ENCODE data around the gene CDC73. TPM values are rescaled to one million over a fixed set of nuclear protein-coding genes. Genes with fewer than 3 reads are reported as not detected.

CDC73 gene
- 10 to 100 TPM; 71.8 to 76.5 TPM for total RNA-seq

DNA sequence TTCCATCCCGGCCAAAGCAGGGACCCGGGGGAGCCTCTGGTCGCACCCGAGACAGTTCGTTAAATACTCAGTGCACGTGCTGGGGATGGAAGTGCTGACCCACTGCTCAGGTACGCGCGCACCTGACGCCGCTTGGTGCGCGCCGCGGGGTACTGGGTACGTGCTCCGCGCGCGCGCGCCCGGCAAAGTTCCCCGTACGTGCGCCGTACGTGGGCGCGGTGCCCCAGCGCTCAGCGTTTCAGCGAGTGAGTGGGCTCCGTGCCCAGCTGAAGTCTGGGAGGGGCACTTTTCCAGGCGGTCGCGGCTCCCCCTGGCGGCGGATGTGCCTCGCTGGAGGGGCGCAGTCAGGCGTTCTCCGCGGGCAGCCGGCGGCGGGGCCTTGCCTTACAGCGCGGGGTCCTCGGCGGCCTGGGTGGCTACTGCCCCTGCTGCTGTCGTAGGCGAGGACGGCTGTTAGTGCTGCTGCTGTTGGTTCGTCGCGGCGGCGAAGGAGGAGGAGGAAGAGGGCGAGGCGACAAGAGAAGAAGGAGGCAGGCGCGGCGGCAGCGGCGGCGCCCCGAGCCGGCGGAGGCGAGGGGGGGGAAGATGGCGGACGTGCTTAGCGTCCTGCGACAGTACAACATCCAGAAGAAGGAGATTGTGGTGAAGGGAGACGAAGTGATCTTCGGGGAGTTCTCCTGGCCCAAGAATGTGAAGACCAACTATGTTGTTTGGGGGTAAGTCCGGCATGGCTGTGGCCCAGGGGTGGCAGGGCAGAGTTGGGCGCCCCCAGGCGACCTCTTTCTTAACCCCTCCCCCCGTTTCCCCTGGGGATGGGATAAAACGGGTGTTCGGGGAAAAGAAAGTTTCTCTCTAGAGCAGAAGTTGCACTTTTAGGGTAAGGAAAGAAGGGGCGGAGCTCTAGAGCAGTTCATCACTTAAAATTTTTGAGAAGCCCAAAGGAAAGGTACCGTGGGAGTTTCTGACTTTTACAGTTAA lies at the start of gene CDC73:
Gene CDC73 (plus strand): TSS at position 416 of the 978 bp plus-strand sequence. CDS start 170 bp downstream, at position 586.
- peak within 1 kb of the TSS; percentile 94 for H3K4me3 Mint-ChIP-seq
- peaks cover 6% of the 10 kb centered on the region for H3K36me3 Mint-ChIP-seq
- DNase-seq (ENCODE audit: low spot score) (peak; percentile 99), ATAC-seq (peak; percentile 98 to 99)
- peak within 1 kb of the TSS; percentile 80 to 88 for H3K27ac Mint-ChIP-seq
- peaks cover 0 to 3% of the 10 kb centered on the region in 2 donors for H3K27me3 Mint-ChIP-seq
- H3K9me3 Mint-ChIP-seq = no peaks in the 10 kb centered on the region
- H3K4me1 Mint-ChIP-seq (ENCODE audit: low read depth in 2 of 2) = peaks cover 22 to 52% of the 10 kb centered on the region in 2 donors

DNA sequence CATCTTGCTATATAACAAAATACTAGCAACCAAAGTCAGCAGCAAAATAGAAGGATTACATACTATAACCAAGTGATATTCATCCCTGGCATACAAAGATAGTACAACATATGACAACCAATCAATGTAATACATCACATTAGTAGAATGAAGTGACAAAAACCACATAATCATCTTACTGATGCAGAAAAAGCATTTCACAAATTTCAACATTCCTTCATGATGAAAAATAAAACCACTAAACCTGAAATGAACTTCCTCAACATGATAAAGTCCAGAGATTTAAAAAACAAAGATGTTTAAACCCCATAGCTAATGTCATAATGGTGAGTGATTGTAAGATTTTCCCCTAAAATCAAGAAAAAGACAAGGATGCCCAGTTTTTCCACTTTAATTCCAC lies 43.8 kb upstream of the CDC73 start:
- H3K27me3 Mint-ChIP-seq = no peaks in the 10 kb centered on the region

DNA sequence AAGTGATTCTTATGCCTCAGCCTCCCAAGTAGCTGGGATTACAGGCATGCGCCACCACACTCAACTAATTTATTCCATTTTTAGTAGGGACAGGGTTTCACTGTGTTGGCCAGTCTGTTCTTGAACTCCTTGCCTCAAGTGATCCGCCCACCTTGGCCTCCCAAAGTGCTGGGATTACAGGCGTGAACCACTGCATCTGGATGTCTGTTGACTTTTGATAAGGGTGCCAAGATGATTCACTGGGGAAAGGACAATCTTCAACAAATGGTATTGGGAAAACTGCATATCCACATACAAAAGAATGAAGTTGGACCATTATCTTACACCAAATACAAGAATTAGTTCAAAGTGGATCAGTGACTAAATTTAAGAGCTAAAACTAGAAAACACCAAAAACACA lies 42.6 kb upstream of the CDC73 start:
- H3K27me3 Mint-ChIP-seq = no peaks in the 10 kb centered on the region
- peaks cover 0 to 5% of the 10 kb centered on the region in 2 donors for H3K4me1 Mint-ChIP-seq (ENCODE audit: low read depth in 2 of 2)
- no peak overlapping the region for H3K27ac Mint-ChIP-seq
- no peak for DNase-seq (ENCODE audit: low spot score)
- ATAC-seq = no peak
- no peak overlapping the region for H3K4me3 Mint-ChIP-seq
- H3K36me3 Mint-ChIP-seq = peaks cover 15% of the 10 kb centered on the region
- no peaks in the 10 kb centered on the region for H3K9me3 Mint-ChIP-seq

More for the DNA sequence above, 43.8 kb upstream of the CDC73 start:
- Mint-ChIP-seq H3K36me3 (peaks cover 12% of the 10 kb centered on the region), H3K9me3 (no peaks in the 10 kb centered on the region), H3K4me3 (no peak overlapping the region), H3K27ac (peak overlapping the region in 1 of 2 donors; percentile 15), H3K4me1 (ENCODE audit: low read depth in 2 of 2) (peaks cover 0 to 5% of the 10 kb centered on the region in 2 donors)
- ATAC-seq (no peak), DNase-seq (ENCODE audit: low spot score) (no peak)

DNA sequence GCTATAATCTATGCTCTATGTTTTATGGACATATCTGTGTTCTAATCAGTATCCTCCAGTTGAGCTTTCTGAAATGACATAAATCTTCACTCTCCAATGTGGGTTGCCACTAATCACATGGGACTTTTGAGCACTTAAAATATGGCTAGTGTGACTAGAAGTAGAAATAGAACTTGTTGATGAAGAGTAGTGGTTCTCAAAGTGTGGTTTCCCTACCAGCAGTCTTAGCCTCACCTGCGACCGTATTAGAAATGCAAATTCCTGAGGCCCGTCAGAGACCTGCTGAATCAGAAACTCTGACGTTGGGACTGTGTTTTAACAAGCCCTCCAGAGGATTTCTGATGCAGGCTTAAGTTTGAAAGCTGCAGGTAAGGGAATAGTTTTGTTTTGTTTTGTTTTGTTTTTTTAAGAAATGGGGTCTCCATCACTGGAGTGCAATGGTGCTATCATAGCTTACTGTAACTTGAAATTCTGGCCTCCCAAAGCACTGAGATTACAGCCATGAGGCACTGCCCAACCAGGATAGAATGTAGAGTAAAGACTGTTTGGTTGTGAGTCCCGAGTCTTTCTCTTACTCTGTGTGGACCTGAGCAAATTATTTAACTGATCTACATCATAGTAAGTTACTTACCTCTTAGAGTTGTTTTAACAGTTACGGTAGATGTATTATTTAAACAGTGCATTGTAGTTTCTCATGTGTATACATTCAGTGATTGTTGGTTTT lies 38.3 kb upstream of the CDC73 start:
- Mint-ChIP-seq H3K9me3 (no peaks in the 10 kb centered on the region), H3K36me3 (peaks cover 16% of the 10 kb centered on the region)
- no peak for ATAC-seq

DNA sequence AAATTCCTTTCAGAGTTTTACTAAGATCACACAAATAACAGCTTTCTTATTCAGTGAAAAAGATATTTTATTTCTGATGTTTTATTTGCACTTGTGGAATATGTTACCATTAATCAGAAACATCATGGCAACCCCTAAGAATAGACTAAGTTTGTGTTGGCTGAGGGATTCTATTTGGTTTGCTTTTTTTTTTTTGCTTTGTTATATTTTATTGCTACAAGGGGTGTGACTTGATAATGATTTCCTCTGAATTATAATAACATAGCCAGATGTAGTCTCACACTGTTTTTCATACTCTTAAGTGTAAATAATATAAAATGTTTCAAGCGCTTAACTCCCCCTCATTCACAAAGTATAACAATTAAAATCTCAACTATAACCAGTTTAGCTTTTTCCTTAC lies 36.6 kb upstream of the CDC73 start:
- H3K27me3 Mint-ChIP-seq = no peaks in the 10 kb centered on the region
- peaks cover 13% of the 10 kb centered on the region for H3K36me3 Mint-ChIP-seq
- ATAC-seq = no peak
- no peak for DNase-seq (ENCODE audit: low spot score)
- no peak overlapping the region for H3K27ac Mint-ChIP-seq
- H3K4me1 Mint-ChIP-seq (ENCODE audit: low read depth in 2 of 2) = no peaks in the 10 kb centered on the region
- H3K4me3 Mint-ChIP-seq = no peak overlapping the region
- H3K9me3 Mint-ChIP-seq = no peaks in the 10 kb centered on the region

More for the DNA sequence above, 38.3 kb upstream of the CDC73 start:
- Mint-ChIP-seq H3K27me3 (no peaks in the 10 kb centered on the region), H3K4me1 (ENCODE audit: low read depth in 2 of 2) (no peaks in the 10 kb centered on the region), H3K27ac (no peak overlapping the region), H3K4me3 (no peak overlapping the region)
- DNase-seq (ENCODE audit: low spot score) = no peak

DNA sequence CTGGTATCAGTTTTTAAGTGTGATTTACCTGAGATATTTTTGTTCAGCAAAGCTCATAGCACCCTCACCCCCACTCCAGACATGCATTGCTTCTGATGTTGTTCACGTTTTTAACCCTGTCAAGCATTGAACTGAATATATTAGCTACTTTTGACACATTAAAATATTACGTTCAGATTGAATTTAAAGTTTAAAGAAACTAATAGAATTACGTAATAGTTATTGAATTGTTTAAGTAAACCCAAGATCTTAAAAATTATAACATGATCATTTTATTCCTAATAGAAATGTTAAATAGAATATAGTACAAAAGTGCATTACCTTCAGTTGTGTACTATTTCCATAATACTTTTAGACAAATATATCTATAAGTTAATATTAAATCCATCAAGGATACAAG lies 35.5 kb upstream of the CDC73 start:
- no peak for ATAC-seq
- Mint-ChIP-seq H3K27ac (no peak overlapping the region), H3K4me1 (ENCODE audit: low read depth in 2 of 2) (no peaks in the 10 kb centered on the region)

DNA sequence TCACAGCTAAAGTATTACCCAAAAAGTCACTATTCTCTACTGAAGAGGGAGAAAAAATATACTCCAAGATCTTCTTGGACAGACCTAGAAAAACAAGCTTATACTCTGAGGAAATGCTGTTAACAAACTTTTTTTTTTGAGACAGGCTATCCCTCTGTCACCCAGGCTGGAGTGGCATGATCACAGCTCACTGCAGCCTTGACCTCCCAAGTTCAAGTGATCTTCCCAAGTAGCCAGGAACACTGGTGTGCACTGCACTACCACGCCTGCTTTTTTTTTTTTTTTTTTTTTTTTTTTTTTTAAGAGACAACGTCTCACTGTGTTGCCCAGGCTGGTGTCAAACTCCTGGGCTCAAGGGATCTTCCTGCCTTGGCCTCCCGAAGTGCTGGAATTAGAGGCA lies 33.9 kb upstream of the CDC73 start:
- DNase-seq (ENCODE audit: low spot score) = no peak
- Mint-ChIP-seq H3K27me3 (no peaks in the 10 kb centered on the region), H3K4me1 (ENCODE audit: low read depth in 2 of 2) (no peaks in the 10 kb centered on the region), H3K36me3 (peaks cover 13% of the 10 kb centered on the region), H3K9me3 (no peaks in the 10 kb centered on the region), H3K4me3 (no peak overlapping the region), H3K27ac (no peak overlapping the region)
- no peak for ATAC-seq

More for the DNA sequence above, 35.5 kb upstream of the CDC73 start:
- no peak for DNase-seq (ENCODE audit: low spot score)
- no peaks in the 10 kb centered on the region for H3K9me3 Mint-ChIP-seq
- H3K4me3 Mint-ChIP-seq = no peak overlapping the region
- H3K36me3 Mint-ChIP-seq = peaks cover 13% of the 10 kb centered on the region
- no peaks in the 10 kb centered on the region for H3K27me3 Mint-ChIP-seq

DNA sequence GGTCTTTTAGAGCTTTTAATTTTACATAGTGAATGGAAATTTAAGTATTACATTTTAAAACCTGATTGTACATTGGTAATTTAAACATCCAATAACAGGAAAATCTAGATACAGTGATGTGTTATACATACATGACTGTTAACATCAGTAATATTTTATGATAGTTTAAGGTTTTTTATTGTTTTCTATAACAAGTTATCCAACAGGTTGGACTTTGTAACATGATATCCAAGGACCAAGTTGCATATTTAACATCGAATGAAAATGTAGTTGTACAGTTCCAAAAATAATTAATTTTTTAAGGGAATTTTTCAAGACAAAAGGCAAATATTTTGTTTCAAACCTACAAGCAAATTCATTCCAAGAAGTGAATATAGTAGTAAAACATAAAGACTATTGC lies 31.0 kb upstream of the CDC73 start:
- no peaks in the 10 kb centered on the region for H3K27me3 Mint-ChIP-seq
- no peaks in the 10 kb centered on the region for H3K9me3 Mint-ChIP-seq
- no peaks in the 10 kb centered on the region for H3K4me1 Mint-ChIP-seq (ENCODE audit: low read depth in 2 of 2)
- no peak overlapping the region for H3K27ac Mint-ChIP-seq
- DNase-seq (ENCODE audit: low spot score) (no peak), ATAC-seq (no peak)
- no peak overlapping the region for H3K4me3 Mint-ChIP-seq
- no peaks in the 10 kb centered on the region for H3K36me3 Mint-ChIP-seq

DNA sequence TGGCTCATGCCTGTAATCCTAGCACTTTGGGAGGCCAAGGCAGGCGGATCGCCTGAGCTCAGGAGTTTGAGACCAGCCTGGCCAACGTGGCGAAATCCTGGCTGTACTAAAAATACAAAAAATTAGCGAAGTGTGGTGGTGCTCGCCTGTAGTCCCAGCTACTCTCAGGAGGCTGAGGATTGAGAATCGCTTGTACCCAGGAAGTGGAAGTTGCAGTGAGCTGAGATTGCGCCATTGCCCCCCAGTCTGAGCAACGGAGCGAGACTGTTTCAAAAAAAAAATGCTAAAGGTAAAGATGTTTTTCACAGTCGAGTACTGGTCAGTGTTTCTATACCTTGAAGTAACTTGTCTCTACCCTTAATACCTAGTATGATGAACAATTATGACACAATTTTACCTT lies 27.7 kb upstream of the CDC73 start:
- Mint-ChIP-seq H3K36me3 (peaks cover 9% of the 10 kb centered on the region), H3K27ac (no peak overlapping the region), H3K4me1 (ENCODE audit: low read depth in 2 of 2) (no peaks in the 10 kb centered on the region), H3K9me3 (no peaks in the 10 kb centered on the region), H3K4me3 (no peak overlapping the region), H3K27me3 (no peaks in the 10 kb centered on the region)
- DNase-seq (ENCODE audit: low spot score) (no peak), ATAC-seq (no peak)

DNA sequence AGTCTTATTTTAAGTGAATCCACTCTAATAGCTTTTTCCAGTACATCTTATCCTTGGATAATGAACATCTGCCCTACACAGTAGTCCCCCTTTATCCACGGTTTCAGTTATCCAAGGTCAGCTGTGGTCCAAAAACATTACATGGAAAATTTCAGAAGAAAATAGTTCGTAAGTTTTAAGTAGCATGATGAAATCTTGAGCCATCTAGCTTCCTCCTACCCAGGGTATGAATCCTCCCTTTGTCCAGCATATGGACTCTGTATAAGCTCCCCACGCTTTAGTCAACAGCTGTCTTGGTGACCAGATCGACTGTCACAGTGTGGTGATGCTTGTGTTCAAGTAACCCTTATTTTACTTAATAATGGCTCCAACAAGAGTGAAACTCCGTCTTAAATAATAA lies 19.2 kb upstream of the CDC73 start:
- ATAC-seq = no peak
- H3K4me1 Mint-ChIP-seq (ENCODE audit: low read depth in 2 of 2) = peaks cover 15 to 23% of the 10 kb centered on the region in 2 donors
- DNase-seq (ENCODE audit: low spot score) = no peak
- H3K27me3 Mint-ChIP-seq = no peaks in the 10 kb centered on the region
- H3K36me3 Mint-ChIP-seq = no peaks in the 10 kb centered on the region
- peak overlapping the region in 1 of 2 donors; percentile 68 for H3K27ac Mint-ChIP-seq
- H3K4me3 Mint-ChIP-seq = peak overlapping the region; percentile 91
- H3K9me3 Mint-ChIP-seq = no peaks in the 10 kb centered on the region

DNA sequence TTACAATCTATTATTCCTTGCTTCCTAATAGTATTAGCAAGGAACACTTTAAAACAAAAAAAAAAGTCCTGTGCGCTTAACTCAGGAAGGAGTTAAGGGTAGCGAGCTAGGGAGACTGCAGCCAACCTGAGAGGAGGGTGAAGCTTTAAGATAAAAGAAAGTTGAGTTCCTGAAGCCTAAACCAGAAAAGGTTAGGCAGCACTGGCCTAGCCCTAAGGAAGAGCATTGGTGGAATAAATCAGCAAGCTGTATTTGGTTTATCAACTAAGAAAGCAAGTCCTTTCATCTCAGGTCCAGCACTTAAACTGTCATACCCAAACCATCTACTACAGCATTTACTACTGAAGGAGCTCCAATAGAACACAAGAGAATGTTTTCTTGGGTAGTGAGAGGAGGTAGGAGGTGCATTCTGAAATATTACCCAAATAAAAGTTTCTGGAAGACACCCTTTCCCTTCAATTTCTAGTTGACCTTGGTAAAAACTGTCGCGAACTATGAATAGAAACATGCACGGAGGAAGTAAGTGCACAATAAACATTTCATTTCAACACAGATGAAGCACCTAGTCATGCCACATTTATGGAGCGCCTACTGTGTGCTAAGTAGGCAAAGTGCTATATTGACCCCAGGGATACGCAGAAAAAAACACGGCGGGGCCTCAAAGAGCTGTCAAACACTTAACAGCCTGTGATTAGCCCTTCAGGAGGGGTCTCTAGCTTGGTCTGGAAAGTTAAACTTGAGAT lies 17.9 kb upstream of the CDC73 start:
- ATAC-seq (no peak), DNase-seq (ENCODE audit: low spot score) (no peak)
- H3K36me3 Mint-ChIP-seq = no peaks in the 10 kb centered on the region
- peak overlapping the region; percentile 68 to 69 for H3K27ac Mint-ChIP-seq
- H3K4me3 Mint-ChIP-seq = peak overlapping the region; percentile 91
- H3K9me3 Mint-ChIP-seq = no peaks in the 10 kb centered on the region
- no peaks in the 10 kb centered on the region for H3K27me3 Mint-ChIP-seq
- peaks cover 15 to 23% of the 10 kb centered on the region in 2 donors for H3K4me1 Mint-ChIP-seq (ENCODE audit: low read depth in 2 of 2)

DNA sequence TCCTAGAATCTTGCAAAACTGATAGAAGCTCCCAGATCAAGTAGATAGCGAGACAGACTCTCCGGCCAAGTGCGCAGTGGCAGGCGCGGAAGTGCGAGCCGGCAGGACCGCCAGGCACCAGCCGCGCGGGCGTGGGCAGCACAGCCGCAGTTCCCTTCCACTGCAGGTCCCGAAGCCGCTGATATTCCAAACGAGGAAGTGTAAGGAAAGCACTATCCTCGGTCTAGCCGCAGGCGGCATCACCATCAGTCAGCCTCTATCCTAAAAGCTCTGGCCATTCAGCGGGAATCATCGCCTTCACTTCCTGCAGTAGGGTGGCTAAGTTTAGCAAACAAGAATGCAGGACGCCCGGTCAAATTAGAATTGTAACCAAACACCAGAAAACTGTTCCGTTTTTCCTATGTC lies 17.3 kb upstream of the CDC73 start:
- H3K27me3 Mint-ChIP-seq = no peaks in the 10 kb centered on the region
- peaks cover 15 to 23% of the 10 kb centered on the region in 2 donors for H3K4me1 Mint-ChIP-seq (ENCODE audit: low read depth in 2 of 2)
- H3K9me3 Mint-ChIP-seq = no peaks in the 10 kb centered on the region
- no peaks in the 10 kb centered on the region for H3K36me3 Mint-ChIP-seq
- peak overlapping the region; percentile 68 to 69 for H3K27ac Mint-ChIP-seq
- DNase-seq (ENCODE audit: low spot score) (no peak), ATAC-seq (peak; percentile 45 to 49)
- peak overlapping the region; percentile 91 for H3K4me3 Mint-ChIP-seq

Data from natural killer cell treated with Interleukin-12 subunit alpha and Interleukin-12 subunit beta and Interleukin-15 and Interleukin-18, amount 100 ng/mL, for 72 hours (primary cell).